Measurements from ENCODE around the gene PTPRD. TPM values are rescaled to one million over a fixed set of nuclear protein-coding genes. Genes with fewer than 3 reads are reported as not detected.
A peak's percentile ranks its signal among the peaks of the same experiment; 100 is the strongest.

Gene PTPRD
- total RNA-seq, 1 donor = 11.5 TPM

DNA sequence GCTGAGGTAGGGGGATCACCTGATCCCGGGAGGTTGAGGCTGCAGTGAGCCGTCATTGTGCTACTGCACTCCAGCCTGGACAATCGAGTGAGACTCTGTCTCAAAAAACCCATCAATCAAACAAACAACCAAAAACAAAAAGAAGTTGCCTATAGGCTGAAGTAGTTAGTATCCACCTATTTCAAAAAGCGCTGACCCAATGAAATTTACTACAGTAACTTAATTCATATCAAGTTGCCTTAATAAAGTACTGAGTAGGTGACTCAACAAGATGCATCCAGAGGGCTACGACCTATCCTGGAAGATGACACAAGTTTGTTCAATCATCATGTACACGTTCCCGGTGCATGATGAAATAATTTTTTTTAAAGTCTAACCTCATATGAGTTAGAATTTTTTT is 2164.6 kb downstream of the PTPRD start:
- TF ChIP-seq, protein P1, sequence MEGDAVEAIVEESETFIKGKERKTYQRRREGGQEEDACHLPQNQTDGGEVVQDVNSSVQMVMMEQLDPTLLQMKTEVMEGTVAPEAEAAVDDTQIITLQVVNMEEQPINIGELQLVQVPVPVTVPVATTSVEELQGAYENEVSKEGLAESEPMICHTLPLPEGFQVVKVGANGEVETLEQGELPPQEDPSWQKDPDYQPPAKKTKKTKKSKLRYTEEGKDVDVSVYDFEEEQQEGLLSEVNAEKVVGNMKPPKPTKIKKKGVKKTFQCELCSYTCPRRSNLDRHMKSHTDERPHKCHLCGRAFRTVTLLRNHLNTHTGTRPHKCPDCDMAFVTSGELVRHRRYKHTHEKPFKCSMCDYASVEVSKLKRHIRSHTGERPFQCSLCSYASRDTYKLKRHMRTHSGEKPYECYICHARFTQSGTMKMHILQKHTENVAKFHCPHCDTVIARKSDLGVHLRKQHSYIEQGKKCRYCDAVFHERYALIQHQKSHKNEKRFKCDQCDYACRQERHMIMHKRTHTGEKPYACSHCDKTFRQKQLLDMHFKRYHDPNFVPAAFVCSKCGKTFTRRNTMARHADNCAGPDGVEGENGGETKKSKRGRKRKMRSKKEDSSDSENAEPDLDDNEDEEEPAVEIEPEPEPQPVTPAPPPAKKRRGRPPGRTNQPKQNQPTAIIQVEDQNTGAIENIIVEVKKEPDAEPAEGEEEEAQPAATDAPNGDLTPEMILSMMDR (IDR thresholded peaks at IDR 0.05; ENCODE audit: insufficient read depth, low read length) = no peak
- no peak overlapping the region for H3K4me3 ChIP-seq (ENCODE audit: low read depth, low read length)
- DNase-seq (ENCODE audit: low read depth) = no peak

GRCh38 chr9:8447601-8448000 is 2165.2 kb downstream of the PTPRD start:
- DNase-seq (ENCODE audit: low read depth) = no peak
- H3K4me3 ChIP-seq (ENCODE audit: low read depth, low read length) = no peak overlapping the region
- TF ChIP-seq, protein P1 (IDR thresholded peaks at IDR 0.05; ENCODE audit: insufficient read depth, low read length) = no peak

DNA sequence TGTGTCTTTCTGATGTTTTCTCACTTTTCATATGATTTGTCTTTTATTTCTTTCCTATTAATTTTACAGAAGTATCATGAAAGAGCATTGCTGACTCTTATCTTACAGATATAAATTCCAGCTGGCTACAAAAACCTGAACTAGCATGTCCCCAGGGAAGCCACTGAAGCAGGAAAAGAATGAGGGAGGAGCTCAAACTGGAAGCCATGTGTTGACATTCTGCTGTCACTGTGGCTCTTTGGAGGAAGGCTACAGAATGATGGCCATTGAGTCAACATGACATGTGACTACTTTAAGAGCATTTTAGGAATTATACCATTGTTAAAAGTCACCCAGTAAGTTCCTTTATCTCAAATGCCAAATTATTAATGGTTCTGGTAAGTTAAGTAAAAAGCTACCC is 2174.9 kb downstream of the PTPRD start:
- peak; percentile 67 for DNase-seq (ENCODE audit: low read depth)
- no peak overlapping the region for H3K4me3 ChIP-seq (ENCODE audit: low read depth, low read length)
- TF ChIP-seq, protein P1 (IDR thresholded peaks at IDR 0.05; ENCODE audit: insufficient read depth, low read length) = no peak

- DNase-seq (ENCODE audit: low read depth) = no peak
- TF ChIP-seq, protein P1 (IDR thresholded peaks at IDR 0.05; ENCODE audit: insufficient read depth, low read length) = no peak
- H3K4me3 ChIP-seq (ENCODE audit: low read depth, low read length) = no peak overlapping the region
Observed at GRCh38 chr9:8437259-8437658, 2175.5 kb downstream of the PTPRD start.

DNA sequence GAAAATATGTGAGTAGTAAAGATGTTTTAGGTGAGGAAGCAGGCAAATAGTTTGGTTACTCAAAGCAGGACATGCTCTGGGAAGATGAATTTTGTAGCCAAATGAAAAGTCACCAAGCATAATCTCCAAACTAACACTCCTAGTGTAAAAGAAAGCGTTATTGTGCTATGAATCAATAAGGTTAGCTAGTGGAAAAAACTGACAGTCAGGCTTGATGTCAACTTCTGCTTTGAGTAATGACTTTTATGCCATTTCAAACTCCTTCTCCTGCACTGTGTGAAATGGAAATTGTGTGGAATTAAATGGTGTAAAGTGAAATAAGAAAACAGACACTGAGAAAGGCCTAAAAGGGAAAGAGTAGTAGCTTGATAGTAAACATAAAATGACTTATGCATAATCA is 2176.0 kb downstream of the PTPRD start:
- TF ChIP-seq, protein P1 (IDR thresholded peaks at IDR 0.05; ENCODE audit: insufficient read depth, low read length) = no peak
- no peak for DNase-seq (ENCODE audit: low read depth)
- H3K4me3 ChIP-seq (ENCODE audit: low read depth, low read length) = no peak overlapping the region

DNA sequence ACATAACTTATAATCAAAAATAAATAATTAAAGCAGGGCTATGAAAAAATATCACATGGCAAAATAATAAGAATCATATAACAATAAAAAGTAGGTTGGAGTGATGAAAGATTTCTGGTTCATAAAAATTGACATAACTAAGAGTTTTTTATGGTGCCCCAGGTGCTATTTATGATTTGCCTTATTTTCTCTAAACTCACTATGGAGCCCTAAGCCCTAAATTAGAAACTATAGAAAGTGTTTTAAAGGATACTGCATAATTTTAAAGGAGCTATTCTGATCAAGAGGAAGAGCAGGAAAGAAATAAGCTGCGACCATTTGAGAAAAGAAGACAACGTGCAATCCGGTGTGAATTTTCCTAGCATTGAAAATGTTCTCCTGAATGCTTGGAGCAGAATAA is 2178.2 kb downstream of the PTPRD start:
- no peak overlapping the region for H3K4me3 ChIP-seq (ENCODE audit: low read depth, low read length)
- no peak for DNase-seq (ENCODE audit: low read depth)
- TF ChIP-seq, protein P1 (IDR thresholded peaks at IDR 0.05; ENCODE audit: insufficient read depth, low read length) = no peak

GRCh38 chr9:8432224-8432623 is 2180.6 kb downstream of the PTPRD start:
- H3K4me3 ChIP-seq (ENCODE audit: low read depth, low read length) = no peak overlapping the region
- DNase-seq (ENCODE audit: low read depth) = no peak
- TF ChIP-seq, protein P1 (IDR thresholded peaks at IDR 0.05; ENCODE audit: insufficient read depth, low read length) = no peak
